ENCODE data around the gene SHISA2.

GRCh38 chr13:26020891-26021290 is 30.9 kb downstream of the SHISA2 start:
- TF ChIP-seq CTCF (IDR thresholded peaks at IDR 0.05; ENCODE audit: low read depth, low read length, missing input control), result no peak
- TF ChIP-seq GABPA (IDR thresholded peaks at IDR 0.05 in 1 of 2, conservative IDR thresholded peaks at IDR 0.05 in 1 of 2), result no peak
- TF ChIP-seq EGR1 (IDR thresholded peaks at IDR 0.05; ENCODE audit: low read depth in 2 of 2), result no peak
- TF ChIP-seq YY1 (IDR thresholded peaks at IDR 0.05), result no peak
- TF ChIP-seq, protein P1, sequence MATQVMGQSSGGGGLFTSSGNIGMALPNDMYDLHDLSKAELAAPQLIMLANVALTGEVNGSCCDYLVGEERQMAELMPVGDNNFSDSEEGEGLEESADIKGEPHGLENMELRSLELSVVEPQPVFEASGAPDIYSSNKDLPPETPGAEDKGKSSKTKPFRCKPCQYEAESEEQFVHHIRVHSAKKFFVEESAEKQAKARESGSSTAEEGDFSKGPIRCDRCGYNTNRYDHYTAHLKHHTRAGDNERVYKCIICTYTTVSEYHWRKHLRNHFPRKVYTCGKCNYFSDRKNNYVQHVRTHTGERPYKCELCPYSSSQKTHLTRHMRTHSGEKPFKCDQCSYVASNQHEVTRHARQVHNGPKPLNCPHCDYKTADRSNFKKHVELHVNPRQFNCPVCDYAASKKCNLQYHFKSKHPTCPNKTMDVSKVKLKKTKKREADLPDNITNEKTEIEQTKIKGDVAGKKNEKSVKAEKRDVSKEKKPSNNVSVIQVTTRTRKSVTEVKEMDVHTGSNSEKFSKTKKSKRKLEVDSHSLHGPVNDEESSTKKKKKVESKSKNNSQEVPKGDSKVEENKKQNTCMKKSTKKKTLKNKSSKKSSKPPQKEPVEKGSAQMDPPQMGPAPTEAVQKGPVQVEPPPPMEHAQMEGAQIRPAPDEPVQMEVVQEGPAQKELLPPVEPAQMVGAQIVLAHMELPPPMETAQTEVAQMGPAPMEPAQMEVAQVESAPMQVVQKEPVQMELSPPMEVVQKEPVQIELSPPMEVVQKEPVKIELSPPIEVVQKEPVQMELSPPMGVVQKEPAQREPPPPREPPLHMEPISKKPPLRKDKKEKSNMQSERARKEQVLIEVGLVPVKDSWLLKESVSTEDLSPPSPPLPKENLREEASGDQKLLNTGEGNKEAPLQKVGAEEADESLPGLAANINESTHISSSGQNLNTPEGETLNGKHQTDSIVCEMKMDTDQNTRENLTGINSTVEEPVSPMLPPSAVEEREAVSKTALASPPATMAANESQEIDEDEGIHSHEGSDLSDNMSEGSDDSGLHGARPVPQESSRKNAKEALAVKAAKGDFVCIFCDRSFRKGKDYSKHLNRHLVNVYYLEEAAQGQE (IDR thresholded peaks at IDR 0.05), result no peak
- TF ChIP-seq TAF1 (conservative IDR thresholded peaks at IDR 0.05), result no peak

Data from liver (tissue), 3 donors.